CD4-positive, alpha-beta T cell treated with Interleukin-15 for 4 hours (primary cell): Measurements from ENCODE around the gene PLPP3.

Source experiments
- DNase-seq: peaks from one replicate; pipeline ENCODE4 v3.0.0-alpha.2; 2020; ENCODE audit warnings: low spot score

PLPP3 gene

DNA sequence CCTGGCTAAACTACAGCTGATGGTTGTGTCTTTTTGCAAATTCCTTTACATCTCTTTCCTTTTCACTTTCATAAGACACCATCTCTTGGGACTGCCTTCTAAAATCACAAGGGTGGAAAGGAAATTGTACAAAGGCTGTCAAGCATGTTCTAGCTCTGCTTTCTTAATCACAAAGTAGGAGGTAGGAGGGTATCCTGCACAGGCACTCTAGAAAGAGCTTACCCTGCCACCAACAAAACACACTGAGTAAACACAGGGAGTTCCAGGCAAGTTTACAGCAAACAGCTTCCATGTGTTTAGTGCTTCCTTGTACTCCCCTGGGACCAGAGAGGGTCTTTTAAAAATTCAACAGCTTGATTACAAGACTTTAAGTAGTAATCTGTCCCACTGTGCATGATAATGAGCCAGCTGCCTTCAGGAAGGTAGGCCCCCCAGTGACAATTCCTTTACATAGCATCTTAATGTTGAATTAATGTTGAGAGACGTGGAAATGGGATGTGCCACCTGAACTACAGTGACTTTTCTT lies 2.4 kb downstream of the PLPP3 start:
- no peak for DNase-seq

DNA sequence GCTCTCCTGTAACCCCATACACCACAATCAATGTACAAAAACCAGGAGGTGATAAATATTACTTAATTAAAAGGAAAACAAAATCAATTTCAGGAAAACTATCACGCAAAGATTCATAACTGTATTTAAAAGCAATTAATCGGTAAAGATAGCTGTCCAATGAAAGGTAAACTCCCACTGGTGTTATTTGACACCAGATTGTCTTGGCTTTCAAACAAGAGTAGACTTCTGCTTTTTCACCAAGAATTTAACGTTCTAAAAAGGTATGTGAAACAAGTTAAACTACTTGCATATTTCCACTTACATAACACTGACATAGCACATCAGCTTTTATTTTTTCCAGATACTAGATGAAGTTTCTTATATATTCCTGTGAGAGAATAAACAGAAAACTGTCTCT lies 3.5 kb downstream of the PLPP3 start:
- no peak for DNase-seq

DNA sequence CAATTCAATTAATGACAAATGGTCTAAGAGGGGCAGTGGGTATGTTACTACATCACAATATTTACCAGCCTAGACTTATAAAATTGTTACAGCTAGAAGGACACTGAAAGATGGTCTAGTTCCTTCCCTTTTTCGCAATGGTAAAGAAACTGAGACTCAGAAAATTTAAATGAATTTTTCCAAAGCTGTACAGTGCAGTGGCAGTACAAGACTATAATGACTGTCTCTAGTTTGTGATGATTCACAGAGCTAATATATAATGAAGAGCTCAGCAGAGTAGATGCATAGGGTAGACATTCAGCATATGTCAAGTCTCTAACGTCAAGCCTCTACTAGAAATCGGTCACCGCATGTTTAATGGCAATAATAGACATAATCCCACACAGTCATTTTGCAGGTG lies 4.6 kb downstream of the PLPP3 start:
- DNase-seq = no peak

DNA sequence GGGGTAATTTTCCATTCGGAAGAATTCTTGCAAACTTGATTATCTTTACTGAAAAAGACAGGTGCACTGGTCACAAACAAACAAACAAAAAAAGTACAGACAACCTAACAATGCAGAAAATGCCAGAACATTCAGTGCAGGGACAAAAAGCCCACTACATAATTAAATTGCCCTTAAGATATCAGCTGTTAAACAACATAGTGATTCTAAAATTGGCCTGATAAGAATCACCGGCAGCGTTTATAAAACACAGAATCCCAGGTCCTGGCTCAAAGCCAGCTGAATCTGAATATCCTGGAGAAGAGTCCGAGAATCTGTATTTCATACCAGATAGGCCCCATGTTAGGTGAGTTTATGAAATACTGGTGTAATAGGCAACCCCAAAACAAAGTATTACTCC lies 6.1 kb downstream of the PLPP3 start:
- no peak for DNase-seq

DNA sequence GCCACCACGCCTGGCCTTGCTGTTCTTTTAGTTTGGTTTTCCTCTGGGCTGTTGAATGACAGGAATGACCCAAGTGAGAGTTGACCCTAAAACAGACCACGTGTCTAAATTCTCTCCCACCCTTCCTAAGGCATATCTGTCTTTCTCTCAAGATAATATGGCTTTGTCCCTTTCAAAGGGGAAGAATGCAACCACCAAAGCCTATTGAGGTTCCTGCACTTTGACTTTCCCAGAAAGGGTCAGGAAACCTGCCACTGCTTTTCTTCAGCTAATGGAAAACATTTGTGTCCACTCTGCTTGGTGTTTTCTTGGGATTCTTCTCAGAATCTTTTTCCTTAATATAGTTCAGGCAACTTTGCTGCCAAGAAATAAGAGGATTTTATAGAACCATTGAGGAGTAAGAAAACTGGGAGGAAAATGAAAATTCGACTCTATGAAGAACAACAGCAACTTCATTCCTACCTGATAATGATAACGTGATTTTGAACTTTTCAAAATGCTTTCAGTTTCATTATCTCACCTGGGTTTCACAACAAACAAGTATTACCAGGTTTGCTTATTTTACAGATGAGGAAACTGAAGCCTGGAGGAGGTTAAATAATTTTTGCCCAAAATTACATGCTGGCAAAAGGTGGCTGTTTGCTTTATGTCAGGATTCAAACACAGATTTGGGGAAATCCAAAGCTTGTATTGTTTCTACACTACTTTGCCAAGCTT lies 6.9 kb downstream of the PLPP3 start:
- no peak for DNase-seq

DNA sequence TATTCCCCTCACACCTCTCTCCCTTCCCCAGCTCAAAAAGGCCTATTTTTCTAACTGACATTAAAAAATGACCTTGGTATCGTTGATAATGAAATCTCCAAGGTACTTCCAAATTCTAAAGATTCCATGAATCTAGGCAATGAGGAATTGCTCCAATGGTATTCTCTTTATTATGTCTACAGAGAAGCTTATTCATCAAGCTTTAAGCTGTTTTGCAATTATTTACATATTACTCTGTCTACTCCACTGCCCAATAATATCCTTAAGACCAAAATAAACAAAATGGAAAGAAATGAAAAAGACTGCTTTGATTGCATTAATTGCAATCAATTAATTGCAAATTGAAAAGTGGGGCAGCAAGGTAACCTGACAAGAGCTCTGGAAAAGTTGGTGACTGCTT lies 7.9 kb downstream of the PLPP3 start:
- no peak for DNase-seq

DNA sequence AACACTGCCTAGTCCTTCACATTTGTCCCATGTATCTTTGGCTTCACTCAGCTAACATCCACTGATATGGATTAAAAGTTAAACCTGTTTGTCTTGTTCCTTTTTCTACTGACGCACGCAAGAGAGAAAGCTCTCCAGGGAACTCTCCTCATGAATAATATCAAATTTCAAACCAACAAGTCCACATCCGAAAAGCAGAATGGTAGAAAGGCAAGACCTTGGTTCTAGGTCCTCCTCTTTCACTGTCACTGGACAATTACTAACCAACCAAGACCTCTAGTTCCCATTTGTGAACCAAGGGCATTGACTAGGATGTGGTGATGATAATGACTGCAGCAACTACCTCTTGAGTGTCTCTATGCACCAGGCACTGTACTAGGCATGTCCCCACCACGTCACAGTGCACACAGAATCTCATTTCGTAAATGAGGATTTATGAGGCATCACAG lies 8.4 kb downstream of the PLPP3 start:
- no peak for DNase-seq

DNA sequence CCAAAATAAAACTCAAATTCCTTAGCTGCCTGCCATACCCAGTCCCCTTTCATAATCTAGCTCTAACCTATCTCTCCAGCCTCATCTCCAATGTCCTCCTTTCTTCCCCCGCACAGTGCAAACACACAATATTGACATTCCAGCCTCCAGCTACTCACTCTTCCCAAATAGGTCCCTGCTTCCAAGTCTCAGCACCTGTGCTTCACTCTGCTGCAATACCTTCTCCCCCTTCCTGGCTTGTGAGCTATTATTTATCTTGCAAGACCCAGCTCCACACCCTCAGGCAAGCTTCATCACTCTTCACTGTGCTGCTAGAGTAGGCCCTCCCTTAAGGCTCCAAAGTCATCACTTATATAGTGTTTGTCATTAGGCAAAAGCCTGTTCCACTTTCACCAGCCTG lies 9.7 kb downstream of the PLPP3 start:
- DNase-seq = no peak

DNA sequence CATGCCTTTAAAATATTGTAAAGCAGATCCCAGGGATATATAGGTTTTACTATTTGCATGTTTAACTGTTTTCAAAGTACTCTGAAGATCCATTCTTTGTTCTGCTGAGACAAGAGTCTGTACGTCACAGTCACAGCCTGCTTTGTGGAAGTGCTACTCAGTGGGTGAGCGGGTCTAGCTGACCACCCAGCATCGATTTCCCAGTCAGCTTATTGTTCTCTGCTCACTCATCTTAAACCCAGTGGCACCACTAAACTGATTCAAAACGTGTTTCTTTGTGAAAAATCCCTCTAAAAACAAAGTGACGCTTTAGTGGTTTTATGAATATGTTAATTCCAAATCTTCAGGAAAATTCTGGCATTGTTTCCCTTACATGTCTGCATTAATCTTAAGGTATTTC lies 12.4 kb downstream of the PLPP3 start:
- DNase-seq = no peak

DNA sequence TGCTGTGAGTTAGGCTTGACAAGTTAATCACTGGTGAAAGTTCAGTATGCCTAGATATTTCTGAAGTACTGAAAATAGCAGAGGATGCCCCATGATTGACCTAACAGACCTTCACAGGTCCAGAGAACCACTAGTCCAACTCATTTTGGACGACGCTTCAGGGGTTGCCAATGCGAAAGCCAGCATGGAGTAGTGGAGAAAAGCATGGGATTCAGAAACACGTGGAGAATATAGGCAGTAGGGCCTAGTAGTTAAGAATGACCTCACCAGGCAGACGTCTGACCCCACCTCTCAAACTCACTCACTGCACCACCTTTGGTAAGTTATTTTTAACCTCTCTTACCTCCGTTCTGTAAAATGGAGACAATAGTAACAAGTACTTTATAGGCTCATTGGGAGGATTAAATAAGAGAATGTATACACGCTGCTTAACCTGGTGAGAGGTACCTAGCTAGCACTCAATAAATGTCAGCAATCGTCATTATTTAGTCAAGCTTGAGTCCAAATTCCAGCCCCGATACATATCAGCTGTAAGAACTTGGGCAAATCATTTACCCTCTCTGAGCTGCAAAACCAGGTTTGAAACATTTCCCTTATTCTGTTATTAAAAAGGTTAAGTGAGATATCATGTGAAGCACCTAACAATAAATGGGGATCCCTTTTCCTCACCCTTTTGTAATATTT lies 13.2 kb downstream of the PLPP3 start:
- DNase-seq = no peak

DNA sequence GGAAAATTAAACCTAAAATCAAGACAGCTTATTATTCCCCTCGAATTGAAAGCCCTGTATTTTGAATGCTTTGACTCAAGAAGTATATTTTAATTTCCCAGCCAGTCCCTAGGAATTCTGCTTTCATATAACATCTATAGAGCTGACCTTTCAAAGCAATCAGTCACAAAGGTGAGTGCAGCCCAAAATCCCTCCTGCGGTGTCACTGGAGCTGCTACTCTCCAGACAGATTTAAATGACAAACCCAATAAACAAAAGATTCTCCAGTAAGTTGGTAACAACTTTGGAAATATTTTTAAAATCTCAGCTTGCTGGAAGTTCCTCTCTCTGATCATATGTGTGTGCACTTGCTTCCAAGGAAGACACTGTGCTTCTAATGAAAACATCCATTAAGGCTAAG lies 14.7 kb downstream of the PLPP3 start:
- no peak for DNase-seq

DNA sequence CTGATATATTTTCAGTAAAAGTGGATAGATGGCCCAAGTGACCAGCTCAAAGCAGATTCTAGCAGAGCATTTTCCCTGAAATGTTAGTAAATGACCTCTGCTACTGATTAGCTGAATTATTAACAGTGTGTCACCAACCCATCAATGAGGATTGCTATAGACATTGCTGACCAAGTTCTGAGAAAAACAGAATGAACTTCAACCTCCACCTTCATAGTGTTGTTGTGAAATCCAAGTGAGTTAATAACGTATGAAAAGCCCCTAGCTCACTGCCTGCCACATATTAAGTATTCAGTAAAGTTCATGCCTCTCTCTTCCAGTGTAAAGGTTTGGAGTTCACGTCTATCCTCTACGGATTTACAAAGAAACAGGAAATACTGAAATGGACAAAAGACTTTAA lies 15.8 kb downstream of the PLPP3 start:
- DNase-seq = no peak

DNA sequence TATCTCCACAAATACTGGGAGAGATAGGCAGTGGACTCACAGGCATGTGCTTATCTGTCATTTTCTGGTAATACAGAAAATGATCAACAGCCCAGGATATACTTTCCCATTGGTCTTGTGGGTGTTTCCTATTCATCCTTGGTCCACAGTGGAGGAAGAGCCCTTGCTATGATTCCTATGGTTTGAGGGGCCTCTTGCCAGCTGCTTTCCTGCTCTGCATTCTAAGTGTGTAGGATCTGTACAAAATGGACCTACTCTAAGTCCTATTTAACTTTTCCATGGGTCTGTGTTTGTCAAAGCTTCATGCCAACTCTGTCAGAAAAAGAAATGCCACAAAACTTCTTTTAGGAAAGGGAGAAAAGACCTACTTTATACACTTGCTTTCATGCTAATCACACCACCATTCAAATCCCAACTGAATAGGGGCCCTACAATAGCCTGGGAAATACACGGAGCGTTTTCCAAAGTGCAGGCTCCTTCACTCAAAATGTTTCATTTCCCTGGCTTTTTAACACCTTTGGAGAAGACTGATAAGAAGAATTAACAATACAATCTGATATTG lies 16.4 kb downstream of the PLPP3 start:
- no peak for DNase-seq

DNA sequence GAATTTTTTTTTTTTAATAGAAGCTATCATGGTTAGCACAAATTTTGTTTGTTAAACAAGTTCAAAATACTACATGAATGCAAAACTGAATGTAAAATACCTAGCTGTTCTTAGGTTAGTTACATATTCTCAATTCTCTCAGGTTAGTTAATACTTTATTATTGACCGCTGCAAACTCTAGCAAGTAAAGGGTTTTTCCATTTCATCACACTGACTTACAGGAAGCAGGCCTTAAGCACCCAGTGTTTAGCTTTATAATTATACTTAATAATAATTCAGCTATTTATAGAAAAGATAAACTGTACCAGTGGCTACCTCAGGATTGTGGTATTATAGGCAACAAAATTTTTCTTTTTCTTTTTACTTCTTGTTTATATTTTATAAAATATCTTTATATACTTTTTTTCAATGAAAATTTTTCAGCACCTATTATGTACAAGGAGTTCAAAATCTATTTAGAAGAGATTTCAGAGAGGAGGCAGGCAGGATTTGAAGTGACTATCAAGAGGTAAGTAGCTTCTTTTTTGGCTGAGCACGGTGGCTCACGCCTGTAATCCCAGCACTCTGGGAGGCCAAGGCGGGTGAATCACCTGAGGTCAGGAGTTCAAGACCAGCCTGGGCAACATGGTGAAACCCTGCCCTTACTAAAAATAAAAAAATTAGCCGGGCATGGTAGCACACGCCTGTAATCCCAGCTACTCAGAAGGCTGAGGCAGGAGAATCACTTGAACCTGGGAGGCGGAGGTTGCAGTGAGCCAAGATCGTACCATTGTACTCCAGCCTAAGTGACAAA lies 17.9 kb downstream of the PLPP3 start:
- DNase-seq = no peak

DNA sequence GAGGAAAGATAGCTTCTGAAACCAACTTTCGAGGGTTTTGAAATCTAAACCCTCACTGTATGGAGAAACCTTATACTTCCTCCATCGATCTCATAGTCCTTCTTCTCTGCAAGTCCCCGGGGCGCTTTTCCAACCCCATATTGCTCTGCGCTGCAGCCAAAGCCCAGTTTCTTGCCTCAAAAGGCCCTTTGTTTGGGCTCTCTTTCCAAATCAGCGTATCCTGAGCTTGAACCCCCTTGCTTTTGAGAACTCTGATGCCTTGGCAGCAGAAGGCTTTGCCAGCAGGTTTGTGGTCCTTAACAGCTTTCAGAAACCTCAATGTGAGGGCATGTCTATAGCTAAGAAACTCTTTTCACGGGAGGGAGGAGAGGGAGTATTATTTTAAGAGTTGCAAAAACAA lies 21.6 kb downstream of the PLPP3 start:
- no peak for DNase-seq

DNA sequence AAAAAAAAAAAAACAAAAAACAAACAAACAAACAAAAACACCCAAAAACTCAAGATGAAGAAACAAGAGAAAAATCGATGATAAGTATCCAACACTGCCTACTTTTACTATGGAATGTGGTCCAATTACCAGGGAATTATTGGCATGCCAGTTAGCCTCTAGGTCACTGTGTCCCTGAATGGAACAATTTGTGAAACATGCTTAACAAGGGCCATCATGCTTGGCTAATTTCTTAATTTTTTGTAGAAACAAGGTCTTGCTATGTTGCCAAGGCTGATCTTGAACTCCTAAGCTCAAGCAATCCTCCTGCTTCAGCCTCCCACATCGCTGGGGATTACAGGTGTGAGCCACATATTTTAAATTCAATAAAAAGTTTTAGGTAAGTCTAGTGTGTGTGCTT lies 23.9 kb downstream of the PLPP3 start:
- DNase-seq = no peak

DNA sequence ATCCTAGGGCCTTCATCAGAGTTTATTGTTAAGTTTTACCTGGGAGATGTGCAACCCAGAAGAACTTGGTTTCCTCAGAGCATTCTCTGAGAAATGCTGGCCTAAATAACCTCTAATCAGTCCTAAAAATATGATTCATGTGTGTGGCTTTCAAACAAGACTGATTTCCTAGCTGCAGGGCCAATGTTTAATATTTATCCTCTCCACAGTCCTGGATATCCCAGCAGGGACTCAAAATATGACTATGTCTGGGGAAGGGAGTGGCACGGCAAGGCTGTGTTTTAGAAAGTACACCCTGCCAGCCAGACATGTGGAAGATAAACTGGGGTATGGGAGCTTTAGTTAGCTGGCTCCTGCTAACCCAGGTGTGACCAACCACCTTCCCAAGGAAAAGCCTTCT lies 26.3 kb downstream of the PLPP3 start:
- DNase-seq = no peak

DNA sequence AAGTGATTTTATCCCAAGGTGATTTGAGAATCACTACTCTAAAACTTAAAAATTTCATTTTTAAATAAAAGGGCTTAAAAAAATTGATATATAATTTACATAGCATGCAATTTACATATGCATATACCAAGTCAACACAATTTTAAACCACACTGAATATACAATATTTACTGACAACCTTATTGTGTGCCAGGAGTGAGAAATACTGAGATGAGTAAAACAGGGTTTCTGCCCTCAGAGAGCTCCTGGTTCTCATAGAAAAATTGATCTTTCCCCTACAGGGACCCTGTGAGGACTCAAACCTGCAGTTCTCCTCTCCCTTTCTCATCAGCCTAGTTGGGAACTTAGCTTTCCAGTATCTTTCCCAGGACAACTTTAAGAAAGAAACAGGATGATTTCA lies 27.0 kb downstream of the PLPP3 start:
- DNase-seq = no peak

DNA sequence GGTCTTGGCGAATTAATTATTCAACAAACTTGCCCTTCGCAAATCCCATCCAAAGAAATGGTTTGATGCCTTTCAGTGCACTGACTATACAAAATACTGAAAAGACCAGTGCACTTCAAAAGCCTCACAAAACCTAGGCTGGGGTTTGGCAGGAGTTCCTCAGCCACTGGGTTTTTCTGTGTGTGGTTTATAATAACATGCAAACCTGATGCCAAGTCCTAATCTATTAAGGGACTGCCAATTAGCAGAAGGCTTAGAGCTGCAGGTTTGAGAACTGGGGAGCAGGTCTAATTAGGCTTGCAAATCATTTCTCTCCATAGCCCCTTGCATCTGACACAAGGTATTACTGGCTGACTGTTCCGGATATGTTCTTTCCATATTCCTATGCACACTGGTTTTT lies 27.7 kb downstream of the PLPP3 start:
- no peak for DNase-seq

DNA sequence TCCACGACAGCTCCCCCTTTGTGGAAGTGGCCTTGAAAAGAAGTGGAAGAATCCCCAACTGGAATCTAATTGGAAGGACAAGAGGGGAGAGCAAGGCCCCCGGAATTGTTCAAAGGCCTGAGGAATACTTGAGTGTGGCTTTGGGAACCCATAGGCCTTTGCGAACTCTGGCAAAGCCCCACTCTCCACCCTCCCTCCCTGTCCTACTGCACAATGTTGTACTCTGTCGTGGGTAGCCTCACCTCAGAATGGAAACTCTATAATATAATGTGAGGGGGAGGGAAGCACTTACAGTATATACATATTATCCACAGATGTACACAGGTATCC lies 28.5 kb downstream of the PLPP3 start:
- DNase-seq = no peak

DNA sequence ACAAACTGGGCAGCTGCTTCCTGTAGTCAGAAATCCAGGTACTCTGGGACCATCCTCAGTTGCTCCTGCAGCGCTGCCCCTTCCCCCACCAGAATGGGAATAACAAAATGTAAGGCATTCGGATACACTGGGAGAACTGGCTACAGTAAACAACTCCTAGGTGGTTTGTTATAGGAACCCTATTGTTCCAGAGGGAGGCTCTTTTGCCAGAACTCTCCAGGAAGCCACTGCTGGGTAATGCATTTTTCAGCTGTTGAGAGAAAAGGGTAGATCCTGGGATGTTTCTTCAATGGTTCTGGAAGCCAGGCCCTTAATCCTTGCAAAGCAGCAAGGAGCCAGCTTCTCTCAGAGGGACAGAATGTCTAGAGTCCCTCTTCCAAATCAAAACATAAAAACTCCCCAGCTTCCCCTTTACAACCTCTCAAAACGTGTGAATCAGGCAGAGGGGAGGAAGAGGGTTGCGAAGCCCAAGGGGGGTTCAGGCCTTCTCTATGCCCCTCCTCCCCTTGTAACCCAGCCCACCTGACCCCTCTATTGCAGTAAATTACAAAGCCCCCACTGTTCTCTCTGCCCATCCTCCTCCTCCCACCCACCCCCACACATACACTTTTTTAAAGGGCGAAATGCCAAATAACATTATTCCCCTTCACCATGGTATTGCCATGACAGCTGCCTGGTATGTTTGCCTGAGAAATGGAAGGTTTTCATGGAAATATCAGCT lies 29.1 kb downstream of the PLPP3 start:
- no peak for DNase-seq

DNA sequence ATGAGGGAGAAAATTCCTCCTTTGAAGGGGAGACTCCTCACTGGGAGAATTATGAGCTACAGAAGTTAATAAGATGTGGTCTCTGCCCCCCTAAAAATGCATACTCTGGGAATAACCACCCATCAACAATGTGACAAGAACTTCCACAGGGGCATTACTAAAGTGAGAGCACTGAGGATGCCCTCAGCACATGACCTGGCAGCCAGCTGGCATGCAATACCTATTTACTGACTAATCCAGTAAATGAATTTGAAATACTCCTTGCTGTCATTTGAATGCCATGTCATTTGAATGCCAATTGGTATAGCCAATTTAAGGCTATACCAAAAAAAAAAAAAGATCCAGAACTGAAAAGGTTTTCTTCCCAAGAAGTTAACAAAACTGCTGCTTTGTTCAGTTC lies 30.8 kb downstream of the PLPP3 start:
- DNase-seq = no peak
